SK-N-SH (cell line): Measurements from ENCODE around the gene PCDHB13. TPM values are rescaled to one million over a fixed set of nuclear protein-coding genes. Genes with fewer than 3 reads are reported as not detected.
"Not testable (repeated sequence)": the region's sequence is repeated elsewhere in the genome, so short reads cannot be mapped to it uniquely, and the experiment has no call there.

Experiments used
- CTCF ChIA-PET: fragments of 300-600, 350-600 bp; formaldehyde crosslinking; extraction: SDS; loops from one replicate; lab custom pipeline; 2021; lab: Yijun Ruan, JAX
- POLR2A ChIA-PET: fragments of 350-600 bp; sonication (Branson Sonifier 250); formaldehyde crosslinking; extraction: SDS; loops from one replicate; lab custom pipeline; 2020; ENCODE audit warnings: antibody characterized with exemption, inconsistent platforms; lab: Yijun Ruan, JAX
- DNase-seq: peaks from one replicate; pipeline ENCODE4 v3.0.0; 2012
- H2AFZ ChIP-seq: fragments of 200-600 bp; sonication (generic); 2 replicates; pipeline ENCODE4 v1.8.1; 2016; ENCODE audit warnings: antibody characterized with exemption, mild to moderate bottlenecking, low read depth
- H3F3A ChIP-seq: fragments of 200-600 bp; sonication (generic); replicated peaks from 2 replicates; pipeline ENCODE3; 2016; ENCODE audit warnings: antibody characterized with exemption, mild to moderate bottlenecking; ENCODE audit not compliant: insufficient read depth
- H3K27ac ChIP-seq, 2 experiments: fragments of 200-500 bp in 1 of 2; fragments of 200-600 bp in 1 of 2; sonication (Bioruptor generic) in 1 of 2; sonication (generic), shearing (Covaris generic) in 1 of 2; 2 replicates each; pipeline versions ENCODE4 v1.5.1 to v1.6.1; 2014 to 2016; ENCODE audit warnings: low read depth in 2 of 2, inconsistent platforms in 1 of 2, low read length in 1 of 2, mild to moderate bottlenecking in 1 of 2, mixed read lengths in 1 of 2
- H3K27me3 ChIP-seq: fragments of 200-600 bp; sonication (generic), shearing (Covaris generic); 2 replicates; pipeline ENCODE4 v1.6.1; 2016; ENCODE audit warnings: mixed run types; ENCODE audit not compliant: insufficient read depth
- H3K36me3 ChIP-seq, 2 experiments: fragments of 200-500 bp in 1 of 2; fragments of 200-600 bp in 1 of 2; sonication (Bioruptor generic) in 1 of 2; sonication (generic) in 1 of 2; replicated peaks in 1 of 2; 2 replicates each; pipeline versions ENCODE3 to v1.5.1; 2014 to 2016; ENCODE audit warnings: low read length in 1 of 2, mild to moderate bottlenecking in 1 of 2; ENCODE audit not compliant: insufficient read depth in 2 of 2, control insufficient read depth in 1 of 2
- H3K4me1 ChIP-seq, 2 experiments: fragments of 200-500 bp in 1 of 2; fragments of 200-600 bp in 1 of 2; sonication (Bioruptor generic) in 1 of 2; sonication (generic), shearing (Covaris generic) in 1 of 2; 2 replicates each; pipeline versions ENCODE4 v1.5.1 to v1.6.1; 2014 to 2016; ENCODE audit warnings: low read depth in 1 of 2, low read length in 1 of 2, mixed run types in 1 of 2; ENCODE audit not compliant: insufficient read depth in 2 of 2, control insufficient read depth in 1 of 2
- H3K4me2 ChIP-seq: fragments of 200-600 bp; sonication (generic), shearing (Covaris generic); 2 replicates; pipeline ENCODE4 v1.6.1; 2017; ENCODE audit warnings: mixed run types
- H3K4me3 ChIP-seq, 2 experiments: fragments of 200-500 bp in 1 of 2; fragments of 200-600 bp in 1 of 2; sonication (Bioruptor generic) in 1 of 2; sonication (generic), shearing (Covaris generic) in 1 of 2; 2 replicates each; pipeline versions ENCODE4 v1.5.1 to v1.8.1; 2014 to 2016; ENCODE audit warnings: low read depth in 2 of 2, inconsistent platforms in 1 of 2, low read length in 1 of 2, mild to moderate bottlenecking in 1 of 2, mixed read lengths in 1 of 2, moderate library complexity in 1 of 2
- H3K79me2 ChIP-seq: fragments of 200-600 bp; sonication (generic); 2 replicates; pipeline ENCODE4 v1.8.1; 2017; ENCODE audit warnings: mild to moderate bottlenecking; ENCODE audit not compliant: insufficient read depth
- H3K9ac ChIP-seq: fragments of 200-600 bp; sonication (generic); 2 replicates; pipeline ENCODE4 v1.6.1; 2017; ENCODE audit warnings: mixed run types
- H3K9me2 ChIP-seq: fragments of 200-600 bp; sonication (generic); 2 replicates; pipeline ENCODE4 v1.6.1; 2017; ENCODE audit warnings: mixed run types
- H3K9me3 ChIP-seq: fragments of 200-600 bp; sonication (generic); 2 replicates; pipeline ENCODE4 v1.6.1; 2017; ENCODE audit warnings: mixed run types, mild to moderate bottlenecking, moderate library complexity
- H4K20me1 ChIP-seq: fragments of 200-600 bp; sonication (generic); 2 replicates; pipeline ENCODE4 v1.6.1; 2017; ENCODE audit warnings: mild to moderate bottlenecking, mixed run types; ENCODE audit not compliant: insufficient read depth
- POLR2AphosphoS5 ChIP-seq: IDR thresholded peaks from 2 replicates; pipeline ENCODE4 v1.6.1; 2012; ENCODE audit warnings: low read depth, low read length
- RAD21 ChIP-seq: IDR thresholded peaks from 2 replicates; pipeline ENCODE4 v1.6.1; 2012; ENCODE audit warnings: mild to moderate bottlenecking, low read length
- WGBS: methylation state at CpG from one replicate; pipeline ENCODE4 v1.1.6; 2017; ENCODE audit warnings: low lambda C conversion rate; 5-methylcytosine and 5-hydroxymethylcytosine counted together
- polyA plus RNA-seq, 3 experiments: library from polyadenylated mRNA; depleted of rRNA; stranded (reverse); fragments of >200 nt; gene quantifications; 2 replicates each; pipeline ENCODE4 v1.2.3, GENCODE V29; 2012
- TF ChIP-seq, protein P1 (sequence below): fragments of 200-600 bp; sonication (generic); IDR thresholded peaks from 2 replicates; pipeline ENCODE4 v1.6.1; 2017; ENCODE audit warnings: antibody characterized with exemption, mild to moderate bottlenecking, moderate library complexity

PCDHB13 gene
- polyA plus RNA-seq, 1 of the 3 experiments (the other 2 are of a cell fraction): 0.85 TPM

- POLR2A ChIA-PET: interaction anchor here (0.6 kb wide), 1 partner anchor 51 kb away, joined by 3 read pairs; no protein-coding TSS in a partner anchor
- WGBS: 42% methylated on average over 21 of the region's 21 CpGs
Measured at GRCh38 chr5:141199359-141200235, 14.1 kb upstream of the PCDHB13 start, which contains the start of gene PCDHB11. Gene PCDHB11 (plus strand): TSS chr5:141199627. CDS start chr5:141199775, 148 bp downstream.

DNA sequence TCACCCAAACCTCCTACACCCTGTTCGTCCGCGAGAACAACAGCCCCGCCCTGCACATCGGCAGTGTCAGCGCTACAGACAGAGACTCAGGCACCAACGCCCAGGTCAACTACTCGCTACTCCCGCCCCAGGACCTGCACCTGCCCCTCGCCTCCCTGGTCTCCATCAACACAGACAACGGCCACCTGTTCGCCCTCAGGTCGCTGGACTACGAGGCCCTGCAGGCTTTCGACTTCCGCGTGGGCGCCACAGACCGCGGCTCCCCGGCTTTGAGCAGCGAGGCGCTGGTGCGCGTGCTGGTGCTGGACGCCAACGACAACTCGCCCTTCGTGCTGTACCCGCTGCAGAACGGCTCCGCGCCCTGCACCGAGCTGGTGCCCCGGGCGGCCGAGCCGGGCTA, 12.6 kb upstream of the PCDHB13 start:
- POLR2A ChIA-PET, H3K27me3 ChIP-seq, H3K9ac ChIP-seq, H3K9me2 ChIP-seq, H2AFZ ChIP-seq, H3K79me2 ChIP-seq, H3F3A ChIP-seq, H3K4me2 ChIP-seq, DNase-seq, CTCF ChIA-PET, H3K4me1 ChIP-seq, H3K4me3 ChIP-seq, H4K20me1 ChIP-seq, H3K36me3 ChIP-seq, H3K9me3 ChIP-seq, H3K27ac ChIP-seq: not testable (repeated sequence)
- 77% methylated on average over 16 of the region's 38 CpGs for WGBS

More at GRCh38 chr5:141199359-141200235, 14.1 kb upstream of the PCDHB13 start, which contains the start of gene PCDHB11:
- peak; percentile 41 for DNase-seq
- Histone ChIP-seq H3K4me1 (no peaks in the 10 kb centered on the region), H3K9me3 (peaks cover 9% of the 10 kb centered on the region), H3K9me2 (no peaks in the 10 kb centered on the region), H3F3A (no peaks in the 10 kb centered on the region), H3K4me3 (peak within 1 kb of the TSS; percentile 18 to 26; a peak in 2 of 4 replicates), H3K27me3 (no peaks in the 10 kb centered on the region), H3K36me3 (no peaks in the 10 kb centered on the region), H3K4me2 (no peak within 1 kb of the TSS), H2AFZ (no peak within 1 kb of the TSS), H3K27ac (no peak within 1 kb of the TSS), H3K79me2 (no peaks in the 10 kb centered on the region)
- CTCF ChIA-PET: interaction anchor here (0.7 to 2.7 kb wide), 19 partner anchors 9 to 368 kb away, joined by 3 to 15 read pairs (median 5); partner anchors contain the start of genes PCDHA8, PCDHB12, PCDHB14 and PCDHB16
- peak; percentile 48 for TF ChIP-seq RAD21
- TF ChIP-seq POLR2AphosphoS5: no peak
- TF ChIP-seq, protein P1, sequence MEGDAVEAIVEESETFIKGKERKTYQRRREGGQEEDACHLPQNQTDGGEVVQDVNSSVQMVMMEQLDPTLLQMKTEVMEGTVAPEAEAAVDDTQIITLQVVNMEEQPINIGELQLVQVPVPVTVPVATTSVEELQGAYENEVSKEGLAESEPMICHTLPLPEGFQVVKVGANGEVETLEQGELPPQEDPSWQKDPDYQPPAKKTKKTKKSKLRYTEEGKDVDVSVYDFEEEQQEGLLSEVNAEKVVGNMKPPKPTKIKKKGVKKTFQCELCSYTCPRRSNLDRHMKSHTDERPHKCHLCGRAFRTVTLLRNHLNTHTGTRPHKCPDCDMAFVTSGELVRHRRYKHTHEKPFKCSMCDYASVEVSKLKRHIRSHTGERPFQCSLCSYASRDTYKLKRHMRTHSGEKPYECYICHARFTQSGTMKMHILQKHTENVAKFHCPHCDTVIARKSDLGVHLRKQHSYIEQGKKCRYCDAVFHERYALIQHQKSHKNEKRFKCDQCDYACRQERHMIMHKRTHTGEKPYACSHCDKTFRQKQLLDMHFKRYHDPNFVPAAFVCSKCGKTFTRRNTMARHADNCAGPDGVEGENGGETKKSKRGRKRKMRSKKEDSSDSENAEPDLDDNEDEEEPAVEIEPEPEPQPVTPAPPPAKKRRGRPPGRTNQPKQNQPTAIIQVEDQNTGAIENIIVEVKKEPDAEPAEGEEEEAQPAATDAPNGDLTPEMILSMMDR: peak; percentile 39
- TF ChIP-seq, all 33 proteins: peak for 2
- Histone ChIP-seq H3K9ac (no peak within 1 kb of the TSS), H4K20me1 (no peaks in the 10 kb centered on the region)

DNA sequence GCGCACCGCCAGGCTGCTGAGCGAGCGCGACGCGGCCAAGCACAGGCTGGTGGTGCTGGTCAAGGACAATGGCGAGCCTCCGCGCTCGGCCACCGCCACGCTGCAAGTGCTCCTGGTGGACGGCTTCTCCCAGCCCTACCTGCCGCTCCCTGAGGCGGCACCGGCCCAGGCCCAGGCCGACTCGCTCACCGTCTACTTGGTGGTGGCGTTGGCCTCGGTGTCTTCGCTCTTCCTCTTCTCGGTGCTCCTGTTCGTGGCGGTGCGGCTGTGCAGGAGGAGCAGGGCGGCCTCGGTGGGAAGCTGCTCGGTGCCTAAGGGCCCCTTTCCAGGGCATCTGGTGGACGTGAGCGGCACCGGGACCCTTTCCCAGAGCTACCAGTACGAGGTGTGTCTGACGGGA, 12.1 kb upstream of the PCDHB13 start:
- H3K9me2 ChIP-seq, POLR2A ChIA-PET: not testable (repeated sequence)
- WGBS: 79% methylated on average over 22 of the region's 35 CpGs

More for the DNA sequence above, 12.1 kb upstream of the PCDHB13 start:
- not testable (repeated sequence) for H3K27me3 ChIP-seq, H3K79me2 ChIP-seq, H3K36me3 ChIP-seq, H3K4me1 ChIP-seq, H3K9ac ChIP-seq, H2AFZ ChIP-seq, H3K4me2 ChIP-seq, H3K27ac ChIP-seq, H4K20me1 ChIP-seq, H3F3A ChIP-seq, H3K9me3 ChIP-seq, H3K4me3 ChIP-seq, DNase-seq
- CTCF ChIA-PET: interaction anchor here (0.7 to 1.6 kb wide), 2 partner anchors 101 to 363 kb away, joined by 3 to 5 read pairs; partner anchors contain the start of gene PCDHB3
